HG03432 (cell line): ENCODE results near the gene REPIN1.

ENCODE experiments used
- ATAC-seq: cut with Tn5 transposase; IDR thresholded peaks from one replicate; pipeline ENCODE4 v1.9.1; 2021; ENCODE audit warnings: mild to moderate bottlenecking, moderate library complexity; ENCODE audit not compliant: unreplicated experiment

The REPIN1 gene

GRCh38 chr7:150388709-150389531 is 20.3 kb downstream of the REPIN1 start:
- ATAC-seq = no peak

GRCh38 chr7:150389532-150389816 is 20.9 kb downstream of the REPIN1 start:
- ATAC-seq = no peak

GRCh38 chr7:150390205-150390604 is 21.6 kb downstream of the REPIN1 start:
- ATAC-seq = no peak

- no peak for ATAC-seq
Measured at GRCh38 chr7:150393325-150393724, 24.7 kb downstream of the REPIN1 start.

- ATAC-seq = no peak
Measured at GRCh38 chr7:150396426-150396825, 27.8 kb downstream of the REPIN1 start.

- ATAC-seq = no peak
Measured at GRCh38 chr7:150396851-150397260, 28.2 kb downstream of the REPIN1 start.

- ATAC-seq = no peak
Measured at GRCh38 chr7:150397346-150398107, 28.9 kb downstream of the REPIN1 start.

- no peak for ATAC-seq
Measured at GRCh38 chr7:150398108-150398964, 29.7 kb downstream of the REPIN1 start.

GRCh38 chr7:150398965-150399320 is 30.3 kb downstream of the REPIN1 start:
- no peak for ATAC-seq

GRCh38 chr7:150399421-150400007 is 30.9 kb downstream of the REPIN1 start:
- no peak for ATAC-seq

GRCh38 chr7:150400008-150400787 is 31.6 kb downstream of the REPIN1 start:
- no peak for ATAC-seq

GRCh38 chr7:150400788-150401423 is 32.3 kb downstream of the REPIN1 start:
- ATAC-seq = no peak

GRCh38 chr7:150401424-150401790 is 32.8 kb downstream of the REPIN1 start:
- no peak for ATAC-seq

- ATAC-seq = no peak
Measured at GRCh38 chr7:150401861-150402631, 33.4 kb downstream of the REPIN1 start.

GRCh38 chr7:150402671-150403321 is 34.2 kb downstream of the REPIN1 start:
- no peak for ATAC-seq

- ATAC-seq = no peak
Measured at GRCh38 chr7:150403376-150404171, 35.0 kb downstream of the REPIN1 start.

- ATAC-seq = no peak
Measured at GRCh38 chr7:150404172-150404804, 35.7 kb downstream of the REPIN1 start.
